Aorta (tissue), 5 donors: Measurements from ENCODE around the gene TECPR1. TPM values are rescaled to one million over a fixed set of nuclear protein-coding genes. Genes with fewer than 3 reads are reported as not detected.
"Not testable (repeated sequence)": the region's sequence is repeated elsewhere in the genome, so short reads cannot be mapped to it uniquely, and the experiment has no call there.

Experiments
- ATAC-seq: fragments of 200-7000 bp; cut with Tn5 transposase; one replicate; pipeline ENCODE4 v1.9.1; 2022; ENCODE audit warnings: moderate library complexity; ENCODE audit not compliant: low FRiP score
- DNase-seq, 2 donors: peaks; one replicate each; pipeline ENCODE4 v3.0.0-alpha.2; 2020
- H3K27ac ChIP-seq, 2 donors: one replicate each; pipeline ENCODE4 v1.5.1; 2013; ENCODE audit warnings: low read length in 2 of 2, mild to moderate bottlenecking in 2 of 2, moderate library complexity in 2 of 2, control low read depth in 1 of 2, inconsistent platforms in 1 of 2, low read depth in 1 of 2
- H3K27me3 ChIP-seq, 2 donors: one replicate each; pipeline ENCODE4 v1.6.1; 2013; ENCODE audit warnings: control low read depth in 1 of 2, low read length in 1 of 2, mild to moderate bottlenecking in 1 of 2, moderate library complexity in 1 of 2; ENCODE audit not compliant: insufficient read depth in 2 of 2, control insufficient read depth in 1 of 2
- H3K36me3 ChIP-seq, 2 donors: one replicate each; pipeline ENCODE4 v1.6.1; 2013; ENCODE audit warnings: control low read depth in 1 of 2, low read length in 1 of 2, mild to moderate bottlenecking in 1 of 2; ENCODE audit not compliant: insufficient read depth in 2 of 2, control insufficient read depth in 1 of 2
- H3K4me1 ChIP-seq, 2 donors: one replicate each; pipeline ENCODE4 v1.6.1; 2013; ENCODE audit warnings: low read length in 2 of 2, control low read depth in 1 of 2, mild to moderate bottlenecking in 1 of 2, moderate library complexity in 1 of 2; ENCODE audit not compliant: insufficient read depth in 2 of 2, control insufficient read depth in 1 of 2
- H3K4me3 ChIP-seq, 2 donors: one replicate each; pipeline ENCODE4 v1.5.1; 2013; ENCODE audit warnings: low read length in 2 of 2, control low read depth in 1 of 2, mild to moderate bottlenecking in 1 of 2
- H3K9me3 ChIP-seq: one replicate; pipeline ENCODE4 v1.6.1; 2013; ENCODE audit warnings: mild to moderate bottlenecking, low read length; ENCODE audit not compliant: control insufficient read depth
- WGBS, 2 donors: extraction: QIAGEN DNeasy Blood & Tissue Kit; methylation state at CpG; one replicate each; pipeline ENCODE4 v1.1.7; 2013; 5-methylcytosine and 5-hydroxymethylcytosine counted together
- intact Hi-C, 2 donors: fragments of 100-400 bp; cut with DNase I; formaldehyde crosslinking; loops; one replicate each; pipeline versions ENCODE4 v1.14.2 to v1.15.0; 2022
- polyA plus RNA-seq, 2 donors: library from polyadenylated mRNA; stranded (reverse); fragments of 200-250 nt; gene quantifications; one replicate each; pipeline ENCODE4 v1.2.3, GENCODE V29; 2013
- total RNA-seq, 2 donors: library from RNA; stranded (reverse); fragmentation: NEBNext Ultra II Directional; extraction: Animal tissue kit (Norgen Biotek cat#: 25700); gene quantifications; one replicate each; pipeline ENCODE4 v1.2.1, GENCODE V29; 2021
- donor health status: healthy with polysubstance abuse.
- donor health status: Bipolar disorder and iron deficiency.
- donor health status: DM: no; HTN: no; CAD: no.
- donor health status: DM: no; HTN: no; CAD: no.
- donor health status: DM: yes; HTN: yes; CAD: no.

Gene TECPR1
- total and polyA plus RNA-seq, 4 donors: 16.0 to 48.0 (median 29.3) TPM

GRCh38 chr7:98222533-98223195 lies 29.4 kb downstream of the TECPR1 start:
- 94 to 97% methylated on average over 30 of the region's 30 CpGs for WGBS, 2 donors
- DNase-seq (peak; percentile 32 to 69), ATAC-seq (no peak)
- no peaks in the 10 kb centered on the region for H3K9me3 ChIP-seq
- peaks cover 0 to 6% of the 10 kb centered on the region in 2 donors for H3K36me3 ChIP-seq
- no peaks in the 10 kb centered on the region for H3K4me1 ChIP-seq
- intact Hi-C loops: no loop called here
- no peak overlapping the region for H3K4me3 ChIP-seq
- no peak overlapping the region for H3K27ac ChIP-seq
- no peaks in the 10 kb centered on the region for H3K27me3 ChIP-seq

GRCh38 chr7:98221611-98222532 lies 30.2 kb downstream of the TECPR1 start:
- Histone ChIP-seq H3K36me3 (peaks cover 1 to 6% of the 10 kb centered on the region in 2 donors), H3K9me3 (no peaks in the 10 kb centered on the region), H3K27ac (no peak overlapping the region), H3K4me1 (no peaks in the 10 kb centered on the region), H3K4me3 (no peak overlapping the region), H3K27me3 (no peaks in the 10 kb centered on the region)
- ATAC-seq (no peak), DNase-seq (peak; percentile 44 to 66)
- intact Hi-C loops: no loop called here
- WGBS, 2 donors: 96 to 97% methylated on average over 34 of the region's 34 CpGs

- H3K27ac ChIP-seq, H3K9me3 ChIP-seq, H3K36me3 ChIP-seq, H3K4me3 ChIP-seq, H3K4me1 ChIP-seq, ATAC-seq, intact Hi-C loops, H3K27me3 ChIP-seq: not testable (repeated sequence)
- 95 to 97% methylated on average over 6 of the region's 6 CpGs for WGBS, 2 donors
- peak; percentile 9 to 28 for DNase-seq
Measured at GRCh38 chr7:98219382-98219781, 32.6 kb downstream of the TECPR1 start.

- ATAC-seq: no peak
Measured at GRCh38 chr7:98217623-98218582, 34.1 kb downstream of the TECPR1 start.

GRCh38 chr7:98216941-98217622 lies 35.0 kb downstream of the TECPR1 start:
- Histone ChIP-seq H3K4me3 (no peak overlapping the region), H3K36me3 (peaks cover 3 to 4% of the 10 kb centered on the region in 2 donors), H3K27me3 (no peaks in the 10 kb centered on the region), H3K4me1 (no peaks in the 10 kb centered on the region), H3K27ac (no peak overlapping the region), H3K9me3 (no peaks in the 10 kb centered on the region)
- DNase-seq (peak; percentile 40 to 67), ATAC-seq (no peak)
- intact Hi-C loops: no loop called here
- 90% methylated on average over 21 to 24 of the region's 24 CpGs for WGBS, 2 donors

More at GRCh38 chr7:98217623-98218582, 34.1 kb downstream of the TECPR1 start:
- no peak overlapping the region for H3K27ac ChIP-seq
- no peak overlapping the region for H3K4me3 ChIP-seq
- peaks cover 3 to 4% of the 10 kb centered on the region in 2 donors for H3K36me3 ChIP-seq
- intact Hi-C loops: no loop called here
- no peaks in the 10 kb centered on the region for H3K9me3 ChIP-seq
- H3K4me1 ChIP-seq: no peaks in the 10 kb centered on the region
- 82 to 86% methylated on average over 41 of the region's 41 CpGs for WGBS, 2 donors
- no peaks in the 10 kb centered on the region for H3K27me3 ChIP-seq
- peak; percentile 62 to 78 for DNase-seq

- 88 to 90% methylated on average over 32 of the region's 32 CpGs for WGBS, 2 donors
- Histone ChIP-seq H3K27ac (no peak overlapping the region), H3K9me3 (no peaks in the 10 kb centered on the region), H3K4me1 (no peaks in the 10 kb centered on the region), H3K27me3 (no peaks in the 10 kb centered on the region), H3K36me3 (peaks cover 0 to 3% of the 10 kb centered on the region in 2 donors), H3K4me3 (no peak overlapping the region)
- ATAC-seq (no peak), DNase-seq (peak; percentile 33 to 68)
- intact Hi-C loops: no loop called here
Measured at GRCh38 chr7:98215561-98216495, 36.2 kb downstream of the TECPR1 start.

- WGBS, 2 donors: 92 to 94% methylated on average over 27 of the region's 27 CpGs
- DNase-seq: peak; percentile 39 to 56
Measured at GRCh38 chr7:98214811-98215321, 37.2 kb downstream of the TECPR1 start.

More at GRCh38 chr7:98214811-98215321, 37.2 kb downstream of the TECPR1 start:
- intact Hi-C loops: no loop called here
- H3K27me3 ChIP-seq: no peaks in the 10 kb centered on the region
- H3K4me3 ChIP-seq: no peak overlapping the region
- H3K36me3 ChIP-seq: peaks cover 0 to 3% of the 10 kb centered on the region in 2 donors
- ATAC-seq: no peak
- H3K4me1 ChIP-seq: no peaks in the 10 kb centered on the region
- H3K9me3 ChIP-seq: no peaks in the 10 kb centered on the region
- no peak overlapping the region for H3K27ac ChIP-seq
